CD4-positive, alpha-beta T cell treated with Interleukin-15 for 4 hours (primary cell): ENCODE results near the gene CHTF8.
A peak's percentile ranks its signal among the peaks of the same experiment; 100 is the strongest.
"Not testable (repeated sequence)": the region's sequence is repeated elsewhere in the genome, so short reads cannot be mapped to it uniquely, and the experiment has no call there.

ENCODE experiments used
- DNase-seq: peaks from one replicate; pipeline ENCODE4 v3.0.0-alpha.2; 2020; ENCODE audit warnings: low spot score

Gene CHTF8

GRCh38 chr16:69132424-69133252 is at the start of gene CHTF8, which contains the start of gene UTP4:
TSS of gene CHTF8 (minus strand) at chr16:69132588. CDS start at chr16:69121458, 11,130 bp downstream.
TSS of gene UTP4 (plus strand) at chr16:69132649. CDS start at chr16:69133460, 811 bp downstream.
- peak; percentile 79 for DNase-seq

- DNase-seq, result no peak
Measured at GRCh38 chr16:69180011-69180338, 47.6 kb upstream of the CHTF8 start.

GRCh38 chr16:69179328-69180010 is 47.1 kb upstream of the CHTF8 start:
- DNase-seq, result no peak

- no peak for DNase-seq
Measured at GRCh38 chr16:69176033-69176800, 43.8 kb upstream of the CHTF8 start.

GRCh38 chr16:69171325-69172084 is 39.1 kb upstream of the CHTF8 start:
- no peak for DNase-seq

GRCh38 chr16:69169607-69170352 is 37.4 kb upstream of the CHTF8 start:
- no peak for DNase-seq

- DNase-seq, result no peak
Measured at GRCh38 chr16:69169051-69169450, 36.7 kb upstream of the CHTF8 start.

GRCh38 chr16:69166946-69167930 is 34.9 kb upstream of the CHTF8 start:
- DNase-seq, result no peak

- peak; percentile 14 for DNase-seq
Measured at GRCh38 chr16:69166221-69166833, 33.9 kb upstream of the CHTF8 start.

GRCh38 chr16:69165584-69165983 is 33.2 kb upstream of the CHTF8 start:
- no peak for DNase-seq

- no peak for DNase-seq
Measured at GRCh38 chr16:69160192-69160591, 27.8 kb upstream of the CHTF8 start.

GRCh38 chr16:69157196-69157595 is 24.8 kb upstream of the CHTF8 start:
- DNase-seq, result no peak

- peak; percentile 76 for DNase-seq
Measured at GRCh38 chr16:69150146-69150865, 17.9 kb upstream of the CHTF8 start.

- not testable (repeated sequence) for DNase-seq
Measured at GRCh38 chr16:69149621-69150020, 17.2 kb upstream of the CHTF8 start.

- no peak for DNase-seq
Measured at GRCh38 chr16:69145658-69146057, 13.3 kb upstream of the CHTF8 start.

- DNase-seq, result no peak
Measured at GRCh38 chr16:69143116-69143515, 10.7 kb upstream of the CHTF8 start.

GRCh38 chr16:69141936-69142335 is 9.5 kb upstream of the CHTF8 start:
- DNase-seq, result no peak

GRCh38 chr16:69141014-69141413 is 8.6 kb upstream of the CHTF8 start:
- no peak for DNase-seq

GRCh38 chr16:69139464-69139863 is 7.1 kb upstream of the CHTF8 start:
- not testable (repeated sequence) for DNase-seq
